CD4-positive, alpha-beta T cell treated with Interleukin-1 beta for 1 hour (primary cell): ENCODE results near the gene NUDT14.

ENCODE experiments used
- DNase-seq, 2 donors: peaks; one replicate each; pipeline ENCODE4 v3.0.0-alpha.2; 2020 to 2022

NUDT14 gene

GRCh38 chr14:105180592-105181548, at the start of gene NUDT14:
Gene NUDT14, minus strand, starts transcription at chr14:105181312. Its CDS starts 103 bp downstream, at chr14:105181209.
- peak; percentile 89 to 94 for DNase-seq

- no peak for DNase-seq
These were observed 48.1 kb upstream of the NUDT14 start for GRCh38 chr14:105229099-105229655.

- DNase-seq = no peak
These were observed 47.5 kb upstream of the NUDT14 start for GRCh38 chr14:105228562-105228961.

- DNase-seq = no peak
These were observed 46.2 kb upstream of the NUDT14 start for GRCh38 chr14:105227346-105227745.

- no peak for DNase-seq
These were observed 45.1 kb upstream of the NUDT14 start for GRCh38 chr14:105226198-105226597.

GRCh38 chr14:105224845-105225570, 43.9 kb upstream of the NUDT14 start:
- no peak for DNase-seq

GRCh38 chr14:105223770-105224544, 42.8 kb upstream of the NUDT14 start:
- DNase-seq = no peak

GRCh38 chr14:105223260-105223659, 42.1 kb upstream of the NUDT14 start:
- no peak for DNase-seq

GRCh38 chr14:105221598-105222178, 40.6 kb upstream of the NUDT14 start:
- no peak for DNase-seq

- DNase-seq = no peak
These were observed 39.8 kb upstream of the NUDT14 start for GRCh38 chr14:105220699-105221597.

- DNase-seq = no peak
These were observed 38.6 kb upstream of the NUDT14 start for GRCh38 chr14:105219753-105220152.

- DNase-seq = no peak
These were observed 38.0 kb upstream of the NUDT14 start for GRCh38 chr14:105219043-105219612.

- DNase-seq = no peak
These were observed 37.5 kb upstream of the NUDT14 start for GRCh38 chr14:105218611-105219010.

GRCh38 chr14:105217774-105218173, 36.7 kb upstream of the NUDT14 start:
- DNase-seq = no peak

- no peak for DNase-seq
These were observed 35.6 kb upstream of the NUDT14 start for GRCh38 chr14:105216490-105217247.

- DNase-seq = no peak
These were observed 34.5 kb upstream of the NUDT14 start for GRCh38 chr14:105215602-105216001.

GRCh38 chr14:105214324-105214915, 33.3 kb upstream of the NUDT14 start:
- DNase-seq = no peak

GRCh38 chr14:105213361-105213760, 32.2 kb upstream of the NUDT14 start:
- DNase-seq = no peak

- no peak for DNase-seq
These were observed 31.6 kb upstream of the NUDT14 start for GRCh38 chr14:105212541-105213300.
